GM12874 (cell line): ENCODE measurements around the gene FOXP1.
A peak's percentile ranks its signal among the peaks of the same experiment; 100 is the strongest.

Experiments
- TF ChIP-seq, protein P1 (sequence below): IDR thresholded peaks from 2 replicates; pipeline ENCODE4 v1.5.1; 2011; ENCODE audit warnings: low read depth, mild to moderate bottlenecking, control low read depth, low read length, moderate library complexity; ENCODE audit not compliant: insufficient read depth

The FOXP1 gene

DNA sequence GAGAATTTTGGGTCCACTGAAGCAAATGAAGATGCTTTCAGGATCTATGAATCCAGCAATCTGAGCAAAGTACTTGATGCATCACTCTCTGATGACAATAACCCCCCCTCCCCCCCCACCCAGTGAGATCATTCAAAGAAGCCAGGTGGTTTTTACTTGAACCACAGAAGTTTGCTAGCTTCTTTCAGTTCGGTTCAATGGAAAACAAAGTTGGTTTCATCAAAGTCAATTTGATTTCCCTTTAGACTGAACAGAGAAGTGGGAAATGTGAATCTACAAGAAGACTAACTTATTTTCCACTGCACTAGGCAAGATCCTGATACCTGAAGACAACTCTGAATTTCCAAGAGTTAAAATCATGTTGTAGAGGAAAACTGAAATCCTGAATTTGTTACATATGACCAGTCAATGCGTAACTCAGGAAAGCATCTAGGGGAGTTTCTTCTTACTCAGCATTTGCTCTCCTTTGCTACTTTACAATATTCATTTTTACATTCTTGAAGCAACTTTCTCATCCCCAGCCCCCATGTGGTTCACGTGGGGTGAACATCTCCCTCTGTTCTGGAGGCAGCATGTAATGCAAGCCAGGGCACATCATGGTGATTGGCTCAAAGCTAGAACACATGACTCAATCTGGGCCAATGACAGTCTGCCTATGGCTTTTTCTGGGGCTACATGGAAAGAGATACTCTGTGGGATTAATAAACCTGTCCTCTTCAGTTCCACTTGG is 572.6 kb downstream of the FOXP1 start:
- TF ChIP-seq, protein P1, sequence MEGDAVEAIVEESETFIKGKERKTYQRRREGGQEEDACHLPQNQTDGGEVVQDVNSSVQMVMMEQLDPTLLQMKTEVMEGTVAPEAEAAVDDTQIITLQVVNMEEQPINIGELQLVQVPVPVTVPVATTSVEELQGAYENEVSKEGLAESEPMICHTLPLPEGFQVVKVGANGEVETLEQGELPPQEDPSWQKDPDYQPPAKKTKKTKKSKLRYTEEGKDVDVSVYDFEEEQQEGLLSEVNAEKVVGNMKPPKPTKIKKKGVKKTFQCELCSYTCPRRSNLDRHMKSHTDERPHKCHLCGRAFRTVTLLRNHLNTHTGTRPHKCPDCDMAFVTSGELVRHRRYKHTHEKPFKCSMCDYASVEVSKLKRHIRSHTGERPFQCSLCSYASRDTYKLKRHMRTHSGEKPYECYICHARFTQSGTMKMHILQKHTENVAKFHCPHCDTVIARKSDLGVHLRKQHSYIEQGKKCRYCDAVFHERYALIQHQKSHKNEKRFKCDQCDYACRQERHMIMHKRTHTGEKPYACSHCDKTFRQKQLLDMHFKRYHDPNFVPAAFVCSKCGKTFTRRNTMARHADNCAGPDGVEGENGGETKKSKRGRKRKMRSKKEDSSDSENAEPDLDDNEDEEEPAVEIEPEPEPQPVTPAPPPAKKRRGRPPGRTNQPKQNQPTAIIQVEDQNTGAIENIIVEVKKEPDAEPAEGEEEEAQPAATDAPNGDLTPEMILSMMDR, result no peak

DNA sequence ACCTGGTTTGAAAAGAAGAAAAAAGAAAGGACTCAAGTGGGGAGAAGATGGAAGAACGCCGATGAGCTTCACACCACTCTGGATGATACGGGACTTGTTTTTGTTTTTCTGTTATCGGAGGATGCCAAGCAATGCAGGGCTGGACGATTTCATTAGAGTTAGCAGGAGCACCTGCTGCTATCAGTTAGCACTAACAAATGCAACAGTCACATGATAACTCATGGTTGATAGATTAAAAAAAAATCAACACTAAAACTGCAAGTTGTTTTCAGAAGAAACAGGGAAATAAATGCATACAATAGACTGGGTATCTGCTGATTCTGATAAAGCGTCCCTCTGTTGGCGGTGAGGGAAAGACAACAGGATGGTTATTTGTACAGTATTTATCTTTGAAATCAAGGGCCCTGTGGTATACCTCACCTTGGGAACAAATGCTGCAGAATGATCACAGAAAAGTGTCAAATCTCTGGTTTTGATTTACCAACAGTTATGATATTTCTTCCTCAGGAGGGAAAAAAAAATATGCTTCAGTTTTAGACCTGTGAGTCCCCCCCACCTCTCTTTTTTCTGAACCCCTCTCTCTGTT is 575.1 kb downstream of the FOXP1 start:
- TF ChIP-seq, protein P1, result no peak

DNA sequence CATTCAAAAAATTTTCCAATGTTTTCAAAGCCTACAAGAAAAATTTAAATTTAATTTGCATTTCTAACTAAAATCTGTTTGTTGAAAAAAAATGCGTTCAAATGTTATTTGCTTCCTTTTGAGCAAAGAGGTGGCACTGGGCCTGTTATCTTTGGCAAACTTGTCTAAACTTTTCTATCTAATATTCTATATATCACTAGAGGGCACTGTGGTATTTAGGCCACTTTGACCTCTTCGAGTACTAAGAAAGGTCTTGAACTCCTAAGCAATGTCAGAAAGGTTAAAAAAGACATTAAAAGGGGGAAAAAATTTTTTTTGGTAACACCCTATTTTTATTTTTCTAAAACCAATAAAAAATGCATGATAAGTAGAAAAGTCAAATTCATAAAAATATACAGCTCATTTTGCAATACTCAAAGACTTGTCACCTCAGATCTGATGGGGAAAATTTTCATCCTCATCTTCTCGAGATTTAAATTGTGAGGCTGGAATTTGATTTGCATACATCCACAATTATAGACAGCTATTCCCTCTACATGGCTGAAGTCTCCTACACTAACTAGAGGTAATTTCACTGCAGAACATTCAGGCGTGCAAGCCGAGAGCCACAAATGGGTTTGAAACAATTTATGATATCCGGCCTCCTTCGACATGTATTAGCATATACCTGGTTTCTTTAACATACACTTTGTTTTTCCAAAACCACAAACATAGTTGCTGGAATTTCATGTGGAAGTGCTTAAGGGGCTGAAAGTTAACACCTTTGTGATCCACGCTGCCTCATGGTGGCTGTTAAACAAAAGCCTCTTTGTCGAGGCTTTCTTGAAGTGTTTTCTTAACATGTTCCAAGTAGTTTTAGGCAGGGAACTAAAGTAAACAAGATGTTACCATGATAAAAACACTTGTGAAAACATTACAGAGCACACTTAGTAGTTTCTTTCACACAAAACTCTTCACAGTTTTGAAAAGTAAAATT is 576.4 kb downstream of the FOXP1 start:
- TF ChIP-seq, protein P1, result peak; percentile 12; the same call in 1 of the 2 replicates

DNA sequence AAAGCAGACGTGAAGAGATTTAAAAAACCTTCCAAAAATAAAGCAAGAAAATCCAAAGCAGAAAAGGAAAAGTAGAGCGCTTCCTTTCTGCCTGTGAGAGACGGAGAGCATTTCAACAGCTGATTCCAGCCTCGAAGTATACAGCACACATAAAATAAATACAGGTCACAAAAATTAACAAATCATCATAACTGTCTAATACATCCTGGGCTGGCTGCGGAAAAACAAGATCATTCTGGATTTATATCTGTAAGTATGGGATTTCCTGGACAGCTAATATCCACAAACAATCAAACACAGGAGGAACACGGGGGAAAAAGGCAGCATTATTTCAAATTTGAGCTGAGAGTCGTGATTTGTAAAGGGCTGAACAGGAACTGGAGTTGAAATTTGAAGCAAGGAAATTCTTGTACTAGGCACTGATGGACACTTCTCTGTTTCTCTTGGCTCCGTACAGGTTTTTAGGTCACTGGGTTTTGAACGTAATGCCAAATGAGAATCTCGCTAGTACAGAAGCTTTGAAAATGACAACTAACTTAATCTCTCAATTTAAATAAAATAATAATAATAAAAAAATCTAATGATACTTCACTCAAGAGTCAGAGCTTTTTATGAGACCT is 577.7 kb downstream of the FOXP1 start:
- TF ChIP-seq, protein P1, result no peak

DNA sequence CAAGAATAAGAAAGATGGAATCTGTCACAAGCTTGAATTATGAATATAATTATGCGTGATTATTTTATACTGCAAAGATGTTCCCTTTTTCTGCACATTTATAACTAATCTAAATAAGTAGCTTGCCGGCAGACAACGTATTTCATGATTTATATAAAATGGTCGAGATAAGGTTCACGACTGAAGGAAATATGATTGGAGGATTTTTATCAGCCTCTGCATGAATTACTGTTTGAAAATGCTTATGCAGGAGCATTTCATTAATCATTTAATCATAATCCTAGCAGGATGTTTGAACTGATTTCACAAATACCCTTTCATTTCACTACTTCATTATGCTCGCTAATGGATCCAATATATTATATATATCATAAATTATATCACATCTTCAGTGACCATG is 580.0 kb downstream of the FOXP1 start:
- TF ChIP-seq, protein P1, result no peak

DNA sequence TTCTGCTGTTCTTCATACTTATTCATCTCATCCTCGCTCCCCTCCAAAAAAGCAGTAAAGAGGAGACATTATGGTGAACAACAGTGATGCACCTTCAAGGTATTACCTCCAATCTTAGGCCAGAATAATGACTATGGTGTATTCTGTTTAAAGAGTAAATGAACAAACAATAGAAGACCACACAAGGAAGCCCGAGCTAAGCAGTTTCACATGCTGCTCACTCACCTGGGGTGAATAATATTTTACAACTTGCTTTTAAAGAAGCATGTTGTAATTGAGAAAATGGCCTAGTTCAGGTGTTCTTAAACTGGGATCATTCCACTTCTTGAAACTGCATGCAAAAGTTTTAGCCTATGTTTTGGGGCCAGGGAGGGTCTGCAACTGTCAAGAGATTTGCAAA is 581.2 kb downstream of the FOXP1 start:
- TF ChIP-seq, protein P1, result no peak

DNA sequence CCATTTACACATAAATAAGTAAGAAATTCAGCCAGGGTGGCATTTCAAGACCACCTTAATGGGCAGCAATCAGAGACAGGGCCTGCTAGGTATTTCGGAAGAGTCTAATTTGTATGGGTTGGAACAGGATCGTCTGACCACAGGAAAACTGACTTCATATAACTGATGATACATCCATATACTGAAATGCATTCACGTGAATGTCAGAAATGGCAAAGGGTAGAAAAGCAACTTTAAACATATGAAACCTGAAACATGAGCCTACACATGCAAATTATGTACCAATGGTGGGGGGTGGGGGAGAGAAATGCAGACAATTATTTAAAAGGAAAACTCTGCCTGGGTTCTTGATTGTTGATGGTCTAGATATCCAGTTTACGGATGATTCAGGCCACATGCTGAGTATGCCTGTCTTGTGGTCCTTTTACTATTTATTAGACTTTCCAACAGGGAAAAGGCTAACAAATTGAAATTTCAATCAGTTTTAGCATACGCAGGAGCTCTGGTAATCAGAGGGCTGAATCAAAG is 582.2 kb downstream of the FOXP1 start:
- TF ChIP-seq, protein P1, result no peak
